ENCODE measurements around the gene CCDC106.

The CCDC106 gene

GRCh38 chr19:55620410-55621204, 27.4 kb upstream of the CCDC106 start:
- DNase-seq (ENCODE audit: low read depth), result no peak
- no peak overlapping the region for H3K4me3 ChIP-seq (ENCODE audit: low read length)
- TF ChIP-seq CTCF (IDR thresholded peaks at IDR 0.05; ENCODE audit: insufficient read depth, low read depth, low read length, missing control alignments), result no peak

DNA sequence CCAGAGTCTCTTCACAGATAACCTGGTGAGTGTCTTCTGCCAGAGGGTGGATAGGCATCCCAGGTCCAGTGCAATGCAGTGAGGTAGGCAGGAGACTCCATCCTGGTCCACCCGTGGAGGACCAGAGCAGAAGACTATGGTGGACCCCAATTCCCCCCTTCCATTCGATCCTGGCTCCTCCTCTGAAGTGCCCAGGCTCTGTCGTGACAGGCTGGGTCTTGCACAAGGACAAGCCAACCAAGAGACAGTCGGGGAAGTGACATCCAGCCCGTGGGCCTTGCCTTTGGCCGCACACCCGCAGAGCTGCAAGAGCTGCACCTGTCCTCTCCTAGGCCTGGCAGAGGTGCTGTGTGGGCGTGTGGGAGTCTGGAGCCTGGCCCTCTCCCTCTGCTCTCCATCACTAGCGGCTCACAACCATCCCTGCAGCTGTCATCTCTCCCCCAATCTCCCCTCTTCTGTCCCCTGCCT, 26.8 kb upstream of the CCDC106 start:
- TF ChIP-seq CTCF (IDR thresholded peaks at IDR 0.05; ENCODE audit: insufficient read depth, low read depth, low read length, missing control alignments), result no peak
- DNase-seq (ENCODE audit: low read depth), result no peak
- H3K4me3 ChIP-seq (ENCODE audit: low read length), result no peak overlapping the region

- TF ChIP-seq CTCF (IDR thresholded peaks at IDR 0.05; ENCODE audit: insufficient read depth, low read depth, low read length, missing control alignments), result no peak
- no peak for DNase-seq (ENCODE audit: low read depth)
- H3K4me3 ChIP-seq (ENCODE audit: low read length), result no peak overlapping the region
Measured at GRCh38 chr19:55621673-55622231, 26.3 kb upstream of the CCDC106 start.

DNA sequence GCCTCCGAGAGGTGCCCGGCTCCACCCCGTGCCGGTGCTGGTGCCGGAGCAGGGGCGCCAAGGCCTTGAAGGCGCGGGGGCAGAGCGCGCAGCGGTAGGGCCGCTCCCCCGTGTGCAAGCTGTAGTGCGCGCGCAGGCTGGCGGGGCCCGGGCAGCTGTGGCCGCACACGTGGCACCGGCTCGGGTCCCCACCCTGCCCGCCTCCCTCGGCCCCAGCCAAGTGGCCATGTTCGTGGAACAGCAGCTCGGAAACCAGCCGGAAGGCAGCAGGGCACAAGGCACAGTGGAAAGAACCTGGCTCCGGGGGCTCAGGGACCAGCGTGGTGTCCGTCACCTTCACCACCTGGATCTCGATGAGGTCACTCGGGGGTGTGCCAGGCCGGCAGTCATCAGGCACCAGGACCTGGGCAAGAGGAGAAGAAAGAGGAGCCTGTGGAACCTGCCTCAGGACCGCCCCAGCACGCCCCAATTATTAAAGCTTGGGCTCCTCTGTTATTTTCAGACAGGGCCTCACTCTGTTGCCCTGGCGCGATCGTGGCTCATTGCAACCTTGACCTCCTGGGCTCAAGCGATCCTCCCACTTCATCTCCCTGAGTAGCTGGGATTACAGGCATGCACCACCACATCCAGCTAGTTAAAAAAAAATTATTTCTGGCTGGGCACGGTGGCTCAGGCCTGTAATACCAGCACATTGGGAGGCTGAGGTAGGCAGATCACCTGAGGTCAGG, 25.6 kb upstream of the CCDC106 start:
- TF ChIP-seq CTCF (IDR thresholded peaks at IDR 0.05; ENCODE audit: insufficient read depth, low read depth, low read length, missing control alignments), result no peak
- no peak for DNase-seq (ENCODE audit: low read depth)

GRCh38 chr19:55623130-55623529, 24.9 kb upstream of the CCDC106 start:
- H3K4me3 ChIP-seq (ENCODE audit: low read length), result no peak overlapping the region
- no peak for TF ChIP-seq CTCF (IDR thresholded peaks at IDR 0.05; ENCODE audit: insufficient read depth, low read depth, low read length, missing control alignments)
- DNase-seq (ENCODE audit: low read depth), result no peak

More for the DNA sequence above, 25.6 kb upstream of the CCDC106 start:
- H3K4me3 ChIP-seq (ENCODE audit: low read length), result no peak overlapping the region

DNA sequence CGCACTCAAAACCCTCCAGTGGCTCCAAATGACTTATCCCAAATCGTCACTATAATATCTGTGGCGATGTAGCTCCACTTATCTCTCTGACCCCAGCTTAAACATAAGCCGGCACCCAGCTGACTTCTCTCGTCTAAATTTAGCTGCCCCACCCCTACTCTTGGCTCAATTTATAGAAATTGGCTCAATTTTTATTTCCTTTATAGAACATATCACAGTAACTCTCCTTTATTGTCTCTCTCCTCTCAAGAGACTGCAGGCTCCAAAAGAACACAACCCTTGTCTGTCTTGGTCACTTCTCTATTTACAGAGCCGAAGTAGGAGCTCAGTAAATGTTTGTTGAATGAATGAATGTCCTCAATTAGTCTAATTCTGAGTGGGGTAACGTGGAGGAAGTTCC, 24.5 kb upstream of the CCDC106 start:
- no peak for DNase-seq (ENCODE audit: low read depth)
- TF ChIP-seq CTCF (IDR thresholded peaks at IDR 0.05; ENCODE audit: insufficient read depth, low read depth, low read length, missing control alignments), result no peak
- no peak overlapping the region for H3K4me3 ChIP-seq (ENCODE audit: low read length)

All from epithelial cell of esophagus (primary cell).